NCI-H2227 (cell line): ENCODE measurements around the gene MICALL2.

ENCODE experiments used
- DNase-seq: peaks from one replicate; lab custom pipeline; 2025; ENCODE audit not compliant: unreplicated experiment; lab: John Stamatoyannopoulos, UW

Gene MICALL2

DNA sequence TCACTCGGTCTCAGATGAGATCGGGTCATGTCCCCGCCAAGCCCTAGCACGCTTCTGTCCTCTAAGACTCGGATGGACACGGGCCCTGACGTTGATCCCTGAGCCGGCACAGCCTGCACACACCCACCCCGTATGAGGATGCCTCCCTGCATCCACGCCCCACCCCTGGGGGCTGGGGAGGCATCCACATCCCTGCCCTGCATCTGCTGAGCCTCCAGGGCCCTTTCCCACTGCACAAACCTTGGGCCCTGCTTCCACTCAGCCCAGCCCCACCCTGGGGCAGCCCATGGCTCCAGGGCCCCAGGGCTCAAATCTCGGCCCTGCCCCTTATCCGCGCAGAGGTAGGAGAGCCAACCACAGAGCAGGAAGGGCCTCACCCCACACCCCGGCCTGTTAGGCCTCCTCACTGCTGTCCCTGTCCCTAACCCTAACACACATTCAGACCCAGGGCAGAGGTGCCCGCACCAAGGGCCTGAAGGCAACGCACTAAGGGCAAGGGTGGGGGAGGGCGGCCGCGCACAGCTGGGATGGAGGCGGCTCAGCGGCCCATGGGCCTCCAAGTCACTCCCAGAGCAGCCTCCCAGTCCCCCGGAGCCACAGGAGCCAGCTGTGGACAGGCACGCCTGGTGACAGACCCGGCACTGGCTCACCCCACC lies 9.5 kb upstream of the MICALL2 start:
- no peak for DNase-seq

DNA sequence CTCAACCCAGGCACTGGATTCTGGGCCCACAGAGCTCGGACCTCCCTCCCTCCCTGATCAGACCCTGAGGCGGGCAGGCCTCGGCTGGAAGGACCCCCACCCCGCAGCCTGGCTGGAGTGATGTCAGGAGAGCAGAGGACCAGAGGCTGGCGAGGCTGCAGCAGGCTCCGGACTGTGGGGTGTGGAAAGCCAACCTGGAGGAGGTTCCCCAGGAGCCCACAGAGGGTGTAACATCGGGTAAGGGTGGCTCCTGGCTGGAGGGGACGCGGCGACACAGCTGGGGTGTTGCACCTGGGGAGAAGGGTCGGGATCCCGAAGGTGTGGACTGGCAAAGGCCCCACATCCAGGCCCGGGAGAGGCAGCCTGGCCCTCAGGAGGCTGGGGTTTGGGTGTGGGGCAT lies 8.9 kb upstream of the MICALL2 start:
- no peak for DNase-seq

DNA sequence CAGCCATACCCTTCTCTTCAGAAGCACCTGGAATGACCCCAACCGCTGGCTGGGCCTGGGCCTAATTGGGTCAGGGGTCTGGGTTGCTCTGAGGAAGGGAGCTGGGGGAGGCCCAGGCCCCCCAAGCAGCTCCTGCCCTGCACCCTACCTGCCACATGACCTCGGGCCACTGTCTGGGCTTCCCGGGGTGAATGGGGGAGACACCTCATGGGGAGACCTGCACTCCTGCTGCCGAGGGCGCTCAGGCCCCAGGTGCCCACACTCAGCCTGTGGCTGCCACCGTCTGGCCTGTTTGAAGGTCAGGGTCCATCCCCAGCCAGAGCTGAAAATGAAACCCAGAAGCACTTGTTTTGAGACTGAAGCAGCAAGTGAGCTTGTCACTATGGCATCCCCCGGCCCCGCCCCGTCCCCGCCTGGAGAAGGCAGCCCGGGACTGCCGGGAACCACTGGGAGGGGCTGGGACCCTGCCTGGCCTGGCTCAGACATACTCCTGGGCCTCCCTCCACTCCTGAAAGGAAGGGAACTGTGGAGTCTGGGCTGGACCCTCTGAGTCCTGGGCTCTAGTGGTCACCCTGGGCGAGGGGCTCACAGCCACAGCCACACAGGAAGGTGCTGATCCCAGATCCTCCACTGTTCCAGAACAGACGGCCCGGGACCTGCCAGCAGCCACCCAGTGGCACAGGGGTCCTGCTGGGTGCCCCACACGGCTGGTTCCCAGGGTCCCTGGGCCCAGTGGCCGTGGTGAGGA lies 7.4 kb upstream of the MICALL2 start:
- DNase-seq = peak; percentile 61

DNA sequence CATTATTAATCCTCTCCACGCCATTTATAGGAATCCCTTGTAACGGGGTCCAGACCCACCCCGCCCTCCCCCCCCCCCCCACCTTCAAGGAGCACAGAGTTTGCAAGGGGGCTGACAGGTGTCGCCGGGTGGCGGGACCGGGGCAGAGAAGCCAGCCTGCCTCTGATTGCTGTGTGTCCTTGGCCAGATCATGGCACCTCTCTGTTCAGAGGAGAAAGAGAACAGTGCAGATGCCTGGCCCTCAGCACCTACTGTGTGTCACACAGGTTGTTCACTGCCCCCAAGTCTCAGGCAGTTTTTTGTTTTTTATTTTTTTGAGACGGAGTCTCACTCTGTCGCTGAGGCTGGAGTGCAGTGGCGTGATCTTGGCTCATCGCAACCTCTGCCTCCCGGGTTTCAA lies 5.4 kb upstream of the MICALL2 start:
- DNase-seq = no peak

DNA sequence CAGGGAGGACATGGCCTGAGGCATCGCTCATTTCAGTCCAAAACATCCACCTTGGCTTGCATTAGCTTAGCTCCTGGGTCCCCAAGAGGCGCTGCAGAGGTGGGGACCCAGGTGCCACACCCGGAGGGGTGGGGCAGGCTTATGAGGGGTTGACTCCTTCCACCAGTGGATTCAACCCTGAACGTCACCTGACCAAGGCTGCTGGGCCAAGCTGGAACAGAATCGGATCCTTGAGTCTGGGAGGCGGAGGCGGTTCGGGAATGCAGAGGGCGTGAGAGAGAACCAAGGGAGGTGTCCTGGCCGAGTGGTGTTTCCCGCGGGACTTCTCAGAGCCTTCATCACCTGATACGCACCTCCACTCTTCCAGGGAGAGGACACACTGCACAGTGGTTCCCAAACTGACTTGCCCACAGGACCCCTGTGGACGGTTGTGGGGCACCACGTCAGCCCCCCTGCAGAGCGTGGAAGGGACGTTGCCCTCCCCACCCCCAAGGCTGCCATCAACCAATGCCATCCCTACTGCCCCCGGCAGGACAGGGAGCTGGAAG lies 4.5 kb upstream of the MICALL2 start:
- no peak for DNase-seq

DNA sequence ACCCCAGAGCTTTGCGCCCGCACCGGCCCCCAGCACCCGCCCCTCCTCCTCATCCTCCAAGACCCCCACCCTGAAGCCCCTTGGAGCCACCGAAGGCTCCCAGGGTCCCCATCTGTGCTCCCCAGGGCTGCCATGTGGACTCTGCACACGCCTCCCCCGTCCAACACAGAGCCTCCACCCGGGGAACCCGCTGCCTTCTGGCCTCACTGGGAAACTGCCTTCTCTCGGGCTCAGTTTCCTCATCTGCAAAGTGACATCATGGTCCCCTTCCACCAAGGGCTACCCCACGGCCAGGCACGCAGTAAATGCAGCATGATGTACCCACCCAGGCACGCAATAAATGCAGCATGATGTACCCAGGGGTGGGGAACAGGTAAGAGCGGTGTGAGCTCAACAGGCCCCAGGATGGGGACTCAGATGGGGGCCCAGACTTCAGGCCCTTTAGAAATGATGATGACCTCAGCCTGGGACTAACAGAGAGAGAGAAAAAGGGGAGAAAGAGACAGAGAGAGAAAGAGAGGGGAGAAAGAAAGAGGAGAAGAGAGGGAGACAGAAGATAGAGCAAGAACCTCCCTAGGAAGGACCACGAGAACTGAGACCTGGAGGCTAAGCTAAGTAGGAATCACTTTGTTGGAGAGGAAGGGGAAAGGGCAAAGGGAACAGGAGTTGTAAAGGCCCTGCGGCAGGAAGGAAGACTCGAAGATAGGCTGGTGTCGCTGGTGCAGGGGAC lies 2.5 kb upstream of the MICALL2 start:
- no peak for DNase-seq

DNA sequence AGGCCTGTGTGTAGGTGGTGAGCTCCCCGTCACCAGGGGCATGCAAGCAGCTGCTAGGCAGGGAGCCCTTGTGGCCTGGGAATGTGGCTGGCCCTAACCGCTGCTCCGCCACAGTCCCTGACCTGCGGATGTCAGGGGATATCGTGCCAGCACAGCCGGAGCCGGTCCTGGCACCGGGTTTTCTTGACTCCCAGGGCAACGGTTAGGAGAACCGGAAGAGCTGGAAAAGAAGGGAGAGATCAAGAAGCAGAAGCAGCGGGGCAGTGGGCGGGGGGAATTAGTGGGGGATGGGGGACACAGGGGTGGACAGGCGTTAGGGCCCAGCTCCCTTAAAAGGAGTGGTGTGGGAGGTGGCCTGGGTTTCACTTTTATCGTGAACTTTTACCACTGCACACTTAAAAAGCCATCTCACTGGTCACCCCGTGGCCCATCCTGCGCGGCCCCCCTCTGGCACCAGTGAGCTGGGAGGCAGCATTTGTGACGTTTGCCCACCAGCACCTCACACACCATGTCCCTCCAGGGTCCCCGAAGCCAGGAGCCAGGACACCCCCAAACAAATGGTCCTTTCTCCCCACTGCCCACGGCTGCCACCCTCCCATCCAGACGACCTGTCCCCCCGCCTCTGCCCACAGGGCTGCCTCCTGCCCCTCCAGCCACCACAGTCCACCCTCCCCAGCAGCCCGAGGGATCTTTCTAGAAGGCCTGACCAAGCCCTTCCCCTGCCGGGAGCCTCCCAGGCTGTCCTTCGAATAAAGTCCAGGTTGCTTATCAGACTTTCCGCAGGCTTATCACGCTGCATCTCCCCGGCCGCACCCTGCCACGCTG lies 1.8 kb upstream of the MICALL2 start:
- DNase-seq = no peak

DNA sequence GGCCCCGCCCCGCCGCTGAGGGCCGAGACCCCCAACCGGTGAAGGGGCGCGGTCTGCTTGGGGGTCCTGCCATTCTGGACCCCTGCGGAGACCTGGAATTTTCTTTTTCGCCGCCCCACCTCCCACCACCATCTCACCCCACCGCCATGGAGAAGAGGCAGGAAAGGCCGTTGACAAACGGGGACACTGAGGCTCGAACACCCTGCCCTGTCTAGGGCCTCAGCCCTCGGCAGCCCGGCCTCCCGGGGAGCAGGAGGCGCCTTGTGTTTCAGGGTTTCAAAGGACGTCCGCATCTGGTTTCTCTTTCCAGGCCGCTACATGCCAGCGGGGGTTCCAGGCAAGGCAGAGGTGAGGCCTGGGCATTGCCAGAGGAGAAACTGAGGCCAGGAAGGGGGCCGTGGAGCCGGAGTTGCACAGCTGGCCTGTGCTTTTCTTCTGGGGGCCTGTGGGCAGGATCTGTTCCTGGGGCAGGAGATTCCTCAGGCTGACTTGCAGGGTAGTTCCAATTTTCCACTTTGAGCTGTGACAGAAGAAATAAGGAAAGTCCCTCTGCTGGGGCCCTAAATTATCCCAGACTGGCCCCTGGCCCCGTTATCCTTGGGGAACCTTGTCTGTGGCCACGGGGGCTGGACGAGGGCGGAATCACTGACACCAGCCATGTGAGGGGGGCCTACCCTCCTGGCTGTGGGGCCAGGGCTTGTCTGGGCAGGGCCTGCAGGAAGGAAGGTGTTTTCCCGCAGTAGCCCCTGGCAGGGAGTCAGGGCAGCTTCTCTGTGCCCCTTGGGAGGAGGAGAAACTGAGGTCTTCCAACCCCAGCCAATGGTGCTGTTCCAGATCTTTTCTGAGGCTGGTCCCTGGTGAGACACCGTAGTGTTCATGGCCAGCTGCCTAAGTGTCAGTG lies 900 bp upstream of the MICALL2 start:
- no peak for DNase-seq

DNA sequence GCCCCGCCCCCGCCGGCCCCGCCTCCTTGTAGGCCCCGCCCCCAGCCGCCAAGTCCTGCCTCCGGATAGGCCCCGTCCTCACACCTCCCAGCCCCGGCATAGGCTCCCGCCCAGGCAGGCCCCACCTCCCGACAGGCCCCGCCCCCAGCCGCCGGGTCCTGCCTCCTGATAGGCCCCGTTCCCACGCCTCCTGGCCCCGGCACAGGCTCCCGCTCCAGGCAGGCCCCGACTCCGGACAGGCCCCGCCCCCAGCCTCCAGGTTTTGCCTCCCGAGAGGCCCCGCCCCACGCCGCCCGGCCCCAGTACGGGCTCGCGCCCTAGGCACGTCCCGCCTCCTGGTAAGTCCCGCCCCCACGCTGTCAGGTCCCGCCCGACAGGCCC lies 232 bp upstream of the MICALL2 start:
- peak; percentile 98 for DNase-seq

DNA sequence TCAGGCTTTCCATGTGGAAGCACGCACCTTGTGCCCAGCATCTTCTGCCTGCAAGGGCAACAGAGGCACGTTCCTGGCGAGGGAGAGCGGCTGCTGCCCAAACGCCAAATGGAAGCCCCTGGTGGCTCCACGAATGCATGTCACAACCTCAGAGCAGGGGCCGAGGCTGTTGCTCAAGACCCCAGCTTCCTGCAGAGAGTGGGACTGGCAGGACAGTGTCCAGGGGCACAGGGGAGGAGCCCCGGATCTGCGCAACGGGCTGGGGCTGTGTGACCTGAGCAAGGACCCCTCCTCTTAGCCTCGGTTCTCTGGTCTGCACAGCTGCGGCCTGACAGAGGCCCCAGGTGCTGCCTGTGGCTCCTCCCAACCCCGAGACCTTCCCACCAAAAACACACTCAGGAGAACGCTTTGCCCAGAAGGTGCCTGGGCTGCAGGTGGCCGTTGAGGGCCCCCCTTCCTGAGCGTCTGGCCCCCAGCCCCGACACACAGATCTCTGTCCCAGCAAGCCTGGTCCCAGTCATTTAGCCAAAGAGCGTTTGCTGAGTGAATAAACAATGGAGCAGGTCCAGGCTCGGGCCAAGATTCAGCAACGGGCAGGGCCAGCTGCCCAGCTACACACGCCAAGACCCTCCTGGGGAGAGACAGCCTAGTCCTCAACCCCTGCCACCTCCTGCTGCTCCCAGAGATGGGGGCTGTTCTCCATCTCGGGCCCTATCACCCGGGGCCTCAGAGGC lies 1.2 kb downstream of the MICALL2 start:
- DNase-seq = no peak

DNA sequence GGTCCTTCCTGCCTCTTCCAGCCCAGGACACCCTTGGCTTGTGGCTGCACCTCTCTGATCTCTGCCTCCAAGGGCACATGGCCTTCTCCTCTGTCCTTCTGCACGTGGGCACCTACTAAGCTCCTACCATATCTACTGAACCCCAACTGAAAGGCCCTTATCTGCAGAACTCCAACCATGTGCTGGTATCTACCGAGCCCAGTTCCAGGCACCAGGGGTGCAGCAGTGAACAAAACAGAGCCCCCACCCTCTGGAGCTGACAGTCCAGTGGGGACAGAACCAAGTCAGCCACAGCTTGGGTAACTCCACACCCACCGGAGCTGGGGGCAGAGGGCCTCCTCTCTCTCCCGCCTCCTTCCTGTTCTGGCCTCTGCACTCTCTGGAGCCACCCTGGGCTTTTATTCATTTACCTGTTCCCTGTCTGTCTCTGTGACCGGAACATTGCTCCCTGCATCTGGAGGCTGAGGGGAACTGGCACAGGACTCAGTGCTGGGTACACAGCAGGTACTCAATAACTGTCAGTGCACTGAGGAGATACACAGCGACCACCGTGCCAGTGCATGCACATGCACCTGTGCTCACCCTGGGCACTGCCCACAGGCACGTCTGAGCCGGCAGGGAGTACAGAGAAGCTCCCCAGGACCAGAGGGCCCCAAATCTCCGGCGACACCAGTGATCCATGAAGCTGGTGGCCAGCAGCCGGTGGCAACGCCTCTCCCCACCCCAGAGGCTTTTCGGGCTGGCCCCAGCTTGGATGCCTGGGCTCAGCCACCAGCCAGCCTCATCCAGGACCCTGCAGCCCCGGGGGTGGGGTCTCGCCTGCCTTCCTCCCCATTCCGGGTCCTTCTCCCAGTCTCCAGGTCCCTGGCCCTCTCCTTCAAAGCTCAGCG lies 2.0 kb downstream of the MICALL2 start:
- no peak for DNase-seq

DNA sequence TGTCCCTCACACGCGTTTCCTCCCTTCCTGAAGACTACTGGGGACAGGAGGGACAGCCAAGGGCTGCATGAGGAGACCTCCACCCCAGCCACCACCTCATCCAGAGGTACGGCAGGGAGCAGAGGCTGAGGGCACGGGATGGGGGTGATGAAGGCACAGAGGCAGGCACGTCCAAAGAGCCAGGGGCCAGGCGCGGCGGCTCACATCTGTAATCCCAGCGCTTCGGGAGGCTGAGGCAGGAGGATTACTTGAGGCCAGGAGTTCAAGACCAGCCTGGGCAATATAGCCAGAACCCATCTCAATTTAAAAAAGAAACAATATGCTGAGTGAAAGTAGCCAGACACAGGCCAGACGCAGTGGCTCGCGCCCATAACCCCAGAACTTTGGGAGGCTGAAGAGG lies 3.3 kb downstream of the MICALL2 start:
- no peak for DNase-seq

DNA sequence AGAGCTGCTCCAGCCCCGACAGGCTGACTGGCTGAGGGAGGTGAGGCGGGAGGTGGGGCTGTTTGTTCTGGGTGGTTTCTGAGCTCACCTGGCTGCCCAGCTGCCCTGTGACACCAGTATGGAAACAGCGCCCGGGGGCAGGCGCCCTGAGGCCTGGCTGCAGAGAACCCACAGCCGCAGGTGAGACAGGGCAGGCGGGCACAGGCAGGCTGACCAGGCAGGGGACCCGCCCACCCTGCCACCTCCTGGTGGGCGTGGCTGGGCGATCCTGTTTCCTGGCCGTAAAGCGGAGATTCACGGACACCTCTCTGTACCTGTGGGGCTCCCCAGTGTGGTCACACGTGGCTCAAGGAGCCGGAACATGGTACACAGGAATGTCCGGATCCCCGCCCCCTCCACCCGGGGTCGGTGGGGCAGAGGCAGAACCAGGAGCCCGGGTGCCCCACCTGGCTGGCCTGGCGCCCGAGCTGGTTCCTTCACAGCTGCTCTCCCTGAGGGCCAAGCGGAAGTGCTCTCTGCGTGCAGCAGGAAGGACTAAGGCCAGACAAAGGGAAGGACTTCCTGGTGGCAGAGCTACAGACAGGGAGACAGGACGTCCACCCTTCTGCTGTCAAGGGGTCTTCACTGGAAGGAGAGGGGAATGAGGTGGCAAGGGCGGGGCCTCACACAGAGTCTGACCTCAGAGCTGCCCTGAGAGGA lies 3.9 kb downstream of the MICALL2 start:
- DNase-seq = no peak

DNA sequence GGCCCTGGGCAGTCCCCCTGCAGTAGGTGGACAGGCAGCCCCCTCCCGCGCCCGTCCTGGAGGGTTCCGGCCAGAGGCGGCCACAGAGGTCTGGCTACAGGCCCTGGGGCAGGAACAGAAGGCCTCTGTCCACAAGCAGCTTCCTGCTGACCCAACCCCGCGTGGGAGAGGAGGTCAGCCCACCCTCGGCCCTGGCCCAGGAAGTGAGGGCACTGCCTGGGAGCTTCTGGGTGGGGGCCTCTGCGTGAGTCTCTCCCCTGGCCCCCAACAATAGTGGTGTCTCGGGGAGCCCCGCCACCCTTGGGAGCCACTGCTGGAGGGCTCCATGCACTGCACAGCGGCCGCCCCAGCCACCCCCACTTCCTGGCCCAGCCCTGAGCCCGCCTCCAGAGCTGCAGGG lies 4.7 kb downstream of the MICALL2 start:
- DNase-seq = no peak

DNA sequence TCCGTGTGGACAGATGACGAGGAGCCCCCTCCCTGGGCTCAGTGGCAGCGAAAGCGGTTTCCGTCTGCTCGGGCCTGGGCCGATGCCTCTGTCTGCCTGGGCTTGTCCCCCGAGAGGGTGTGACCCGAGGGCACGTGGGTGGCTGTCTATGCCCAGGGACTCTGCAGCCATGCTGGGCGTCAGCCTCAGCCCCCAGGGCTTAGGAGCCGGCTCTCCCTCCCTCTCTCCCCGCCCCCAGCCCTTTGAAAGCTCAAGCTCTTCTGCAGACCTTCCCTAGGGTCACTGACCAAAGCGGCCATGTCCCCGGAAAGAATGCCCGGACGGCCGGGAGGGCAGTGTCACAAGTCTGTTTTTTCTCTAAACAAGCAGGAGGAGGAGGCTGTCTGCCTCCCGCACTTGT lies 7.1 kb downstream of the MICALL2 start:
- no peak for DNase-seq

DNA sequence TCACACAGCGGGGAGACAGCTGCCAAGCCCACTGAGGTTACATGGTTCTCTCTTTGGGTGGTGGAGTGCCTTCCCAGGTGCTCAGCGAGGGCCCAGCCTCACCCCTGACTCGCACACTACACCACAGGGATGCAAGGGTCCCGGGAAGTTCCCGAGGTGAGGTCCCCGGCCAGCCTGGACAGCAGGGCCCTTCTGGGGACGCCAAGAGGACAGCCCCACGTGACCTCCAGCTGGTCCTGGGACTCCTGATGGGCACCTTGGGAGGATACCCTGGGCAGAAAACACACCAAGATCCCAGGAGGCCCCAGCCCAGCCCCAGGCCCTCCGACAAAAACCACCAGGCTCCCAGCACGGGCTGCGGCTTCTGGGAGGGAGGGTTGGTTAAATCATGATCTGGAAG lies 8.3 kb downstream of the MICALL2 start:
- DNase-seq = no peak

DNA sequence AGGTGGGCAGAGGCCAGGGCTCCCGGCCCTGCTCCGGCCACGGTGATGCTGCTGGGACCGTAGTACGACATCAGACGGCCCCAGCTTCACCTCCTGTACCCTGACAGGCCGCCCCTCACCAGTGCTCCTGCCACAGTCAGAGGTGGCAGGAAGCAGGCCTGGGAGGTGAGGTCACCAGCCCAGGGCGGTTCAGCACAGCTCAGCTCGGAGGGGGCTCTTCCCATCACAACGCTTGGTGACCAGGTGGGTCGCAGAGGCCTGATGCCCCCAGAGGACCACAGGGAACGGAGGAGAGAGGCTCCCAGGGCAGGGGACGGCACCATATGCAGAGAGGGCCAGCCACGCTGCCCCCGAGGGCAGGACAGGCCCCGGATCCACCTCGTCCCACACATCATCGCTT lies 8.8 kb downstream of the MICALL2 start:
- no peak for DNase-seq

DNA sequence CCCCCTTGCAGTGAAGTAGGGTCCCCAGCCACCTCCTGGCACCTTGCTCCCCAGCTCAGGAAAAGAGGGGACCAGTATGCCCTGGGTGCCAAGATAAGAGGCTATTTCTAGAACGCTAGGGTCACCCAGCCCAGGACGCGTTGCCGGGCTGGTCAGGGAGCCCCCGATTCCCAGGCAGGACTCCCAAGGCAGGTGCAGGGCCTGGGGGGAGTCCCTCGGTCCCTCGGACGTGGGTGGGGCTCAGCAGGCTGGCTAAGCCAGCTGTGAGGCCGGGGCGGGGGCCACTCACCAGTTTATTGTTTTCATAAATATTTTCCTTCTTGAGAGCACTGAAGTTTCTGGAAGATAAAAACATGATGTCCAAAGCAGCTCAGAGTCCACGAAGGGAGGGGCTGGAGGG lies 9.3 kb downstream of the MICALL2 start:
- no peak for DNase-seq
